Measurements from ENCODE around the gene OLA1. TPM values are rescaled to one million over a fixed set of nuclear protein-coding genes. Genes with fewer than 3 reads are reported as not detected.

The OLA1 gene
- total RNA-seq, 1 donor, result 101 TPM

GRCh38 chr2:174176898-174177297 lies 71.4 kb downstream of the OLA1 start:
- no peak overlapping the region for H3K4me3 ChIP-seq (ENCODE audit: low read depth, low read length)
- TF ChIP-seq CTCF (IDR thresholded peaks at IDR 0.05; ENCODE audit: insufficient read depth, low read depth, low read length), result no peak
- DNase-seq (ENCODE audit: low read depth), result no peak

GRCh38 chr2:174174741-174175140 lies 73.6 kb downstream of the OLA1 start:
- no peak for TF ChIP-seq CTCF (IDR thresholded peaks at IDR 0.05; ENCODE audit: insufficient read depth, low read depth, low read length)
- no peak overlapping the region for H3K4me3 ChIP-seq (ENCODE audit: low read depth, low read length)
- DNase-seq (ENCODE audit: low read depth), result no peak

DNA sequence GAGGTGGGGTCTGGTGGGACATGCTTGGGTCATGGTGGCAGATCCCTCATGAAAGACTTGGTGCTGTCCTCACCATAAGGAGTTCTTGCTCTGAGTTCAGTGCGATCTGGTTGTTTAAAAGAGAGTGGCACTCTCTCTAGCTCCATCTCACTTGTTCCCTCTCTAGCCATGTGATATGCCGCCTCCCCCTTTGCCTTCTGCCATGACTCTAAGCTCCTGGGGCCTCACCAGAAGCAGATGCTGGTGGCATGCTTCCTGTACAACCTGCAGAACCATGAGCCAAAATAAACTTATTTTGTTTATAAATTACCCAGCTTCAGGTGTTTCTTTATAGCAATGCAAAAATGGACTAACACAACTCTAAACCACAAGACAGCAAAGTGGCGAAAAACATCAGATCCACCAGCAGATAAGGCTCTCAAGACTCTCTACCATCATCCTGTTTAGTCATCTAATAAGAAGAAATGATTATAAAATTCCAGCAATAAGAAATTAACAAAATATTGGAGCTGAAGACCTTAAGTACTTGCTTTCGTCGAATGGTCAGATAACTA lies 75.5 kb downstream of the OLA1 start:
- TF ChIP-seq CTCF (IDR thresholded peaks at IDR 0.05; ENCODE audit: insufficient read depth, low read depth, low read length), result no peak
- H3K4me3 ChIP-seq (ENCODE audit: low read depth, low read length), result no peak overlapping the region
- DNase-seq (ENCODE audit: low read depth), result no peak

DNA sequence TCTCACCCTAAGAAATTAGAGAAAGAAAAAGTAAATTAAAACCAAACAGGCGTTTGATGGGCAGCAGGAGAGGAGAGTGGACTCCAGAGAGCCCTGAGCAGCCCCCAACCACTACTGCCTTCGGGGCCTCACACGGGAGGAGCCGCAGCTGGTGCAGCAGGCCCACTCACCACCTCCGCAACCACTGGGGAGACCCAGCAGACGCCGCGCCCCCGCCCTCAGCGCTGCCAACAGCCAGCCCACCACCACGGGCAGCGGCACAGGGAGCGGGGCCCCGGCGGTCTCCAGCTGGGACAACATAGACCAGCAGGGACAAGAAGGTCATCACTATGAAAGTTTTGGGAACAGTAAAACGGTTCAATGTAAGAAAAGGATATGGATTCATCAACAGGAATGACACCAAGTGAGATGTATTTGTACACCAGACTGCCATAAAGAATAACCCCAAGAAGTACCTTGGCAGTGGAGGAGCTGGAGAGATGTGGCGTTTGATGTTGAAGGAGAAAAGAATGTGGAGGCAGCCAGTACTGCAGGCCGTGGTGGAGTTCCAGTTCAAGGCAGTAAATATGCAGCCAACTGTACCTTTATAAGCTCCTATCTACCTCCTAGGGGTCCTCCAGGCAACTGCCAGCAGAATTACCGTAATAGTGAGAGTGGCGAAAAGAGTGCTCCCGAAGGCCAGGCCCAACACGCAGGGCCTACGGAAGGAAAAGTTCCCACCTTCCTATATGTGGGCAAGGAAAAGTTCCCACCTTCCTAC lies 76.5 kb downstream of the OLA1 start:
- DNase-seq (ENCODE audit: low read depth), result no peak
- TF ChIP-seq CTCF (IDR thresholded peaks at IDR 0.05; ENCODE audit: insufficient read depth, low read depth, low read length), result no peak
- H3K4me3 ChIP-seq (ENCODE audit: low read depth, low read length), result no peak overlapping the region

GRCh38 chr2:174169372-174169771 lies 79.0 kb downstream of the OLA1 start:
- no peak overlapping the region for H3K4me3 ChIP-seq (ENCODE audit: low read depth, low read length)
- no peak for TF ChIP-seq CTCF (IDR thresholded peaks at IDR 0.05; ENCODE audit: insufficient read depth, low read depth, low read length)
- DNase-seq (ENCODE audit: low read depth), result no peak

GRCh38 chr2:174166261-174166660 lies 82.1 kb downstream of the OLA1 start:
- TF ChIP-seq CTCF (IDR thresholded peaks at IDR 0.05; ENCODE audit: insufficient read depth, low read depth, low read length), result no peak
- no peak overlapping the region for H3K4me3 ChIP-seq (ENCODE audit: low read depth, low read length)
- DNase-seq (ENCODE audit: low read depth), result peak; percentile 33
